Keratinocyte (primary cell): ENCODE measurements around the gene DVL2. TPM values are rescaled to one million over a fixed set of nuclear protein-coding genes. Genes with fewer than 3 reads are reported as not detected.

Experiments used
- DNase-seq: peaks from one replicate; pipeline ENCODE4 v3.0.0-alpha.2; 2011; ENCODE audit warnings: low read depth, missing footprints, low spot score
- FAIRE-seq: peaks from 2 replicates; lab custom pipeline; 2011; peaks lifted over from hg19 to GRCh38; lab: Jason Lieb, UNC
- H2AFZ ChIP-seq: 2 replicates; pipeline ENCODE4 v1.6.0; 2012; ENCODE audit warnings: low read length, control low read depth, inconsistent platforms; ENCODE audit not compliant: control insufficient read depth
- H3K27ac ChIP-seq: 2 replicates; pipeline ENCODE4 v1.5.1; 2011; ENCODE audit warnings: low read length; ENCODE audit not compliant: control insufficient read depth, insufficient read depth
- H3K27me3 ChIP-seq: 3 replicates; pipeline ENCODE4 v1.6.0; 2011; ENCODE audit warnings: low read length; ENCODE audit not compliant: control insufficient read depth, insufficient read depth; ENCODE audit errors: extremely low read depth
- H3K36me3 ChIP-seq, 2 experiments: 2 replicates in 1 of 2; 3 replicates in 1 of 2; pipeline ENCODE4 v1.5.1; 2011; ENCODE audit warnings: low read length in 2 of 2, mild to moderate bottlenecking in 1 of 2; ENCODE audit not compliant: control insufficient read depth in 2 of 2, insufficient read depth in 2 of 2; ENCODE audit errors: extremely low read depth in 1 of 2
- H3K4me1 ChIP-seq: 3 replicates; pipeline ENCODE4 v1.5.1; 2011; ENCODE audit warnings: low read length; ENCODE audit not compliant: control insufficient read depth, insufficient read depth; ENCODE audit errors: extremely low read depth
- H3K4me2 ChIP-seq: 3 replicates; pipeline ENCODE4 v1.6.0; 2011; ENCODE audit warnings: low read depth, low read length; ENCODE audit not compliant: control insufficient read depth, insufficient read depth; ENCODE audit errors: extremely low read depth
- H3K4me3 ChIP-seq, 3 experiments: fragments of 200-600 bp in 1 of 3; sonication (generic) in 1 of 3; 2 replicates in 2 of 3; 3 replicates in 1 of 3; pipeline ENCODE4 v1.5.1; 2011 to 2016; ENCODE audit warnings: low read length in 3 of 3, mild to moderate bottlenecking in 3 of 3, control low read depth in 2 of 3, inconsistent platforms in 1 of 3, low read depth in 1 of 3, mixed read lengths in 1 of 3, mixed run types in 1 of 3, moderate library complexity in 1 of 3; ENCODE audit not compliant: control insufficient read depth in 2 of 3, insufficient read depth in 2 of 3; ENCODE audit errors: extremely low read depth in 1 of 3
- H3K79me2 ChIP-seq: 2 replicates; pipeline ENCODE4 v1.6.0; 2012; ENCODE audit warnings: low read length; ENCODE audit not compliant: control insufficient read depth, insufficient read depth
- H3K9ac ChIP-seq: 3 replicates; pipeline ENCODE4 v1.6.0; 2011; ENCODE audit warnings: low read length; ENCODE audit not compliant: control insufficient read depth, insufficient read depth; ENCODE audit errors: extremely low read depth
- H3K9me1 ChIP-seq: 3 replicates; pipeline ENCODE4 v1.6.0; 2011; ENCODE audit warnings: low read length; ENCODE audit not compliant: control insufficient read depth, insufficient read depth; ENCODE audit errors: extremely low read depth
- H3K9me3 ChIP-seq: 2 replicates; pipeline ENCODE4 v1.5.1; 2012; ENCODE audit warnings: low read depth, low read length; ENCODE audit not compliant: control insufficient read depth
- H4K20me1 ChIP-seq: 3 replicates; pipeline ENCODE4 v1.6.0; 2011; ENCODE audit warnings: low read length; ENCODE audit not compliant: control insufficient read depth, insufficient read depth; ENCODE audit errors: extremely low read depth
- CTCF ChIP-seq, 3 experiments: IDR thresholded peaks in 1 of 3; conservative IDR thresholded peaks in 1 of 3; optimal IDR thresholded peaks in 1 of 3; 2 replicates in 2 of 3; 3 replicates in 1 of 3; pipeline versions ENCODE3 to v1.5.1; 2011; ENCODE audit warnings: low read length in 3 of 3, mild to moderate bottlenecking in 3 of 3, moderate library complexity in 2 of 3, control low read depth in 1 of 3, inconsistent platforms in 1 of 3; ENCODE audit not compliant: insufficient read depth in 2 of 3; ENCODE audit errors: extremely low read depth in 1 of 3
- EZH2 ChIP-seq: IDR thresholded peaks from one replicate; pipeline ENCODE4 v1.6.1; 2012; ENCODE audit warnings: inconsistent platforms, mild to moderate bottlenecking, low read length, moderate library complexity
- dilution Hi-C: fragments of 300-500 bp; cut with MboI; formaldehyde crosslinking; loops from one replicate; pipeline ENCODE4 v1.7.0; 2020; ENCODE audit warnings: low sequenced_read_pairs; ENCODE audit not compliant: extremely low pct_ligation_motif_present
- polyA plus RNA-seq, 5 experiments: library from polyadenylated mRNA; depleted of rRNA in 3 of 5; stranded (reverse) in 3 of 5; stranded (forward) in 1 of 5; unstranded in 1 of 5; fragments of >200 nt; gene quantifications; 1 replicate in 1 of 5; 2 replicates in 3 of 5; 3 replicates in 1 of 5; pipeline versions ENCODE4 v1.2.1 to v1.2.3, GENCODE V29; 2011 to 2012; ENCODE audit warnings: missing spikeins in 2 of 5, low read depth in 1 of 5, low replicate concordance in 1 of 5

Gene DVL2
- polyA plus RNA-seq, 1 donor (not counting 4 experiments of a cell fraction or from before 2014, with no cell fraction given) = 3.7 TPM

- dilution Hi-C loops = no loop called here
- Histone ChIP-seq H3K9me1 (no peaks in the 10 kb centered on the region), H3K27me3 (no peaks in the 10 kb centered on the region), H3K27ac (no peak overlapping the region), H4K20me1 (peaks cover 5% of the 10 kb centered on the region), H3K36me3 (peaks cover 41 to 54% of the 10 kb centered on the region in 2 experiments), H3K79me2 (peaks cover 10% of the 10 kb centered on the region), H3K4me1 (peaks cover 38% of the 10 kb centered on the region), H3K9me3 (no peaks in the 10 kb centered on the region), H3K4me2 (no peak overlapping the region), H3K9ac (no peak overlapping the region), H2AFZ (no peak overlapping the region), H3K4me3 (no peak overlapping the region)
- no peak for TF ChIP-seq CTCF (optimal IDR thresholded peaks at IDR 0.05 in 1 of 3, IDR thresholded peaks at IDR 0.05 in 1 of 3, conservative IDR thresholded peaks at IDR 0.05 in 1 of 3; ENCODE audit: extremely low read depth in 1 of 3, insufficient read depth in 2 of 3, low read length in 3 of 3)
- TF ChIP-seq EZH2 = no peak
- FAIRE-seq (no peak), DNase-seq (no peak)
These were observed 10.2 kb downstream of the DVL2 start for GRCh38 chr17:7224110-7224509.

GRCh38 chr17:7223375-7223774 lies 10.9 kb downstream of the DVL2 start:
- H3K79me2 ChIP-seq = peaks cover 10% of the 10 kb centered on the region
- no peaks in the 10 kb centered on the region for H3K9me3 ChIP-seq
- H3K4me1 ChIP-seq = peaks cover 33% of the 10 kb centered on the region
- H4K20me1 ChIP-seq = peaks cover 5% of the 10 kb centered on the region
- no peak overlapping the region for H3K4me3 ChIP-seq
- peaks cover 39 to 50% of the 10 kb centered on the region in 2 experiments for H3K36me3 ChIP-seq
- H3K4me2 ChIP-seq = no peak overlapping the region
- H3K27ac ChIP-seq = no peak overlapping the region
- TF ChIP-seq EZH2 (no peak), CTCF (optimal IDR thresholded peaks at IDR 0.05 in 1 of 3, IDR thresholded peaks at IDR 0.05 in 1 of 3, conservative IDR thresholded peaks at IDR 0.05 in 1 of 3; ENCODE audit: extremely low read depth in 1 of 3, insufficient read depth in 2 of 3, low read length in 3 of 3) (no peak)
- H3K9ac ChIP-seq = no peak overlapping the region
- dilution Hi-C loops = no loop called here
- no peaks in the 10 kb centered on the region for H3K9me1 ChIP-seq
- FAIRE-seq (no peak), DNase-seq (no peak)
- no peaks in the 10 kb centered on the region for H3K27me3 ChIP-seq
- no peak overlapping the region for H2AFZ ChIP-seq
